Psoas muscle (tissue), 8 donors: ENCODE data around the gene HNRNPA1. TPM values are rescaled to one million over a fixed set of nuclear protein-coding genes. Genes with fewer than 3 reads are reported as not detected.

Source experiments
- ATAC-seq, 4 donors: fragments of 200-7000 bp; cut with Tn5 transposase; one replicate each; pipeline ENCODE4 v1.9.1; 2020; ENCODE audit warnings: moderate library complexity in 3 of 4, mild to moderate bottlenecking in 2 of 4
- DNase-seq, 2 donors: peaks; one replicate each; pipeline ENCODE4 v3.0.0-alpha.2; 2020
- H3K27ac ChIP-seq: fragments of 200-600 bp; one replicate; pipeline ENCODE4 v1.8.0; 2022
- H3K27me3 ChIP-seq, 3 donors: fragments of 200-600 bp in 1 of 3; one replicate each; pipeline versions ENCODE4 v1.6.1 to v1.8.0; 2013 to 2022; ENCODE audit warnings: low read length in 2 of 3, mild to moderate bottlenecking in 2 of 3, moderate library complexity in 1 of 3; ENCODE audit not compliant: insufficient read depth in 3 of 3
- H3K36me3 ChIP-seq, 2 donors: fragments of 200-600 bp in 1 of 2; one replicate each; pipeline versions ENCODE4 v1.6.1 to v1.8.0; 2013 to 2022; ENCODE audit warnings: low read depth in 1 of 2, mild to moderate bottlenecking in 1 of 2, moderate library complexity in 1 of 2; ENCODE audit not compliant: insufficient read depth in 1 of 2
- H3K4me1 ChIP-seq: fragments of 200-600 bp; one replicate; pipeline ENCODE4 v1.8.0; 2022
- H3K4me3 ChIP-seq: fragments of 200-600 bp; one replicate; pipeline ENCODE4 v1.8.0; 2022; ENCODE audit warnings: mild to moderate bottlenecking
- H3K9me3 ChIP-seq: fragments of 200-600 bp; one replicate; pipeline ENCODE4 v1.8.0; 2022
- WGBS, 3 donors: extraction: QIAGEN DNeasy Blood & Tissue Kit; methylation state at CpG; one replicate each; pipeline versions ENCODE4 v1.1.6 to v1.1.7; 2013; 5-methylcytosine and 5-hydroxymethylcytosine counted together
- intact Hi-C, 2 donors: fragments of 100-400 bp; cut with DNase I; formaldehyde crosslinking; loops; one replicate each; pipeline versions ENCODE4 v1.11.0 to v1.14.2; 2022
- polyA plus RNA-seq, 3 donors: library from polyadenylated mRNA; stranded (reverse); fragments of 200-250 nt; gene quantifications; one replicate each; pipeline ENCODE4 v1.2.3, GENCODE V29; 2013
- total RNA-seq, 4 donors: library from RNA; stranded (reverse); fragmentation: NEBNext Ultra II Directional in 2 of 4; extraction: Animal tissue kit (Norgen Biotek cat#: 25700) in 2 of 4; gene quantifications; one replicate each; pipeline versions ENCODE4 v1.2.1 to v1.2.4, GENCODE V29; 2021 to 2023
- TF ChIP-seq, protein P1 (sequence below): fragments of 200-600 bp; IDR thresholded peaks from one replicate; pipeline ENCODE4 v1.8.0; 2022; ENCODE audit warnings: antibody characterized with exemption
- donor health status: healthy with polysubstance abuse.
- donor health status: DM: no; HTN: no; CAD: no; lungs with moderate emphysema.
- donor health status: Bipolar disorder and iron deficiency.
- donor health status: healthy.
- donor health status: DM: yes; HTN: yes; CAD: no.
- donor health status: DM: no; HTN: no; CAD: no.
- donor health status: DM: no; HTN: no; CAD: no.
- donor health status: DM: yes; HTN: yes; CAD: no.

Gene HNRNPA1
- total and polyA plus RNA-seq, 7 donors = 282 to 826 (median 453) TPM

DNA sequence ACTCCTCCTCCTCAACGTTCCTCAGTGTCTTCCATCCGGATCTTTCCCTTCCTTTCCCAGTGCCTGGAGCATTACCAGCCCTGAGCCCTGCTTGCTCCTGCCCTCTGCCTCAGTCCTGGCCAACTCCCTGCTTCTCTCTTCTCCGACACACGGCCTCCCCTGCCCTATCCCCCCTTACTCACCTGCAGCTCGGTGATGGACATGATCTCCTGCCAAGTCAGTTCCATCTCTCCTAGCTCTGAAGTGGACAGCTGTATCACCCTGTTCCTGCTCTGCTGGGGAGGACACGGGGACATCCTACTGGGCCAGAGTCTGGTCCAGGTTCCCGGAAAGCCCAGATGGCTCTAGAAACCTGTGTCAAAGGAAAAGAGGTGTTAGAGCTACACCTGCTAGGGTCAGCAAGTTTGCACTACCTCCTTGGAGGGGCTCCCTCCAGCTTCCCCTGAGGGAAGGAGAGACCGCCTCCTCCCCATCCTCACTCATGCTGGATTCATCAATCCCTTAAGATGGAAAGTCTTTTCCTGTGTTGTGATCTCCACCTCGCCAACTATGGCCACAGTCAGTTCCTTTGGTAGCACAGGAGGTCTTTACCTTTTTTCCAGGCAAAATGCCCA is 14.5 kb downstream of the HNRNPA1 start:
- WGBS, 3 donors = 76 to 80% (median 76%) methylated on average over 9 of the region's 9 CpGs
- intact Hi-C loops = loop anchor here (5.0 kb wide), 1 partner anchor 67 kb away; the partner anchor contains the start of gene GPR84 (in 2 of the 2)
- Histone ChIP-seq H3K4me3 (no peak overlapping the region), H3K27ac (no peak overlapping the region), H3K27me3 (no peaks in the 10 kb centered on the region), H3K36me3 (no peaks in the 10 kb centered on the region), H3K9me3 (no peaks in the 10 kb centered on the region), H3K4me1 (peaks cover 7% of the 10 kb centered on the region)
- TF ChIP-seq, protein P1, sequence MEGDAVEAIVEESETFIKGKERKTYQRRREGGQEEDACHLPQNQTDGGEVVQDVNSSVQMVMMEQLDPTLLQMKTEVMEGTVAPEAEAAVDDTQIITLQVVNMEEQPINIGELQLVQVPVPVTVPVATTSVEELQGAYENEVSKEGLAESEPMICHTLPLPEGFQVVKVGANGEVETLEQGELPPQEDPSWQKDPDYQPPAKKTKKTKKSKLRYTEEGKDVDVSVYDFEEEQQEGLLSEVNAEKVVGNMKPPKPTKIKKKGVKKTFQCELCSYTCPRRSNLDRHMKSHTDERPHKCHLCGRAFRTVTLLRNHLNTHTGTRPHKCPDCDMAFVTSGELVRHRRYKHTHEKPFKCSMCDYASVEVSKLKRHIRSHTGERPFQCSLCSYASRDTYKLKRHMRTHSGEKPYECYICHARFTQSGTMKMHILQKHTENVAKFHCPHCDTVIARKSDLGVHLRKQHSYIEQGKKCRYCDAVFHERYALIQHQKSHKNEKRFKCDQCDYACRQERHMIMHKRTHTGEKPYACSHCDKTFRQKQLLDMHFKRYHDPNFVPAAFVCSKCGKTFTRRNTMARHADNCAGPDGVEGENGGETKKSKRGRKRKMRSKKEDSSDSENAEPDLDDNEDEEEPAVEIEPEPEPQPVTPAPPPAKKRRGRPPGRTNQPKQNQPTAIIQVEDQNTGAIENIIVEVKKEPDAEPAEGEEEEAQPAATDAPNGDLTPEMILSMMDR = no peak
- ATAC-seq = peak in 1 of 4 donors; percentile 2
- DNase-seq = no peak

DNA sequence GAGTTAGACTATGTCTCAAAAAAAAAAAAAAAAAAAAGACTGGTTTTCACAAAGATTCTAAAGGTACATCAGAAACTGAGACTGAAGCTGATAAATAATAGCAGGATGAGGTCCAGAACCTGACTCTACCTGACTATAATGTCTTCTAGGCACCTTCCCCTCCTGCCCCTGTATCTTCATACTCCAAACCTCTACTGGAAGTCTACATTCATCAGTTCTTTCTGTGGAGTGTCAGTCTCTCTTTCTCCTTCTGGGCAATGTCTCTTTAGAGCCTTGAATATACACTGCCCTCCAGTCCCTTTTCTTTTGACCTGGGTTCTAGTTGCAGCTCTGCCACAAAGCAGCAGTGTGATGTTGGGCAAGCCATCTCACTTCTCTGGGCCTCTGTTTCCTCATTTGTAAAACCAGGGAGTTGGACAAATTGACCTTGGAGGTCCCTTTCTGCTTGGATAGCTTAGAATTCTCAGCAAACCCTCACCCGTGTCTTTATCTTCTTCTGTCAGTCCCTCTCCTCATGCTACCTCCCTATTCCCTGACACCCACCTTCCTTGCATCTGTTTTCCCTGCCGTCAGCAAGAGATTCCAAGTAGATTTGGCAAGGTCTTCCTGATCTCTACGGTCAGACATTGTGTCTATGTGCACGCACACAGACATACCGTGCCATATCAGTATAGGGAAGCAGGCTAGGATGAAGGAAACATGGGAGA is 16.0 kb downstream of the HNRNPA1 start:
- TF ChIP-seq, protein P1 = no peak
- H3K4me3 ChIP-seq = no peak overlapping the region
- no peaks in the 10 kb centered on the region for H3K9me3 ChIP-seq
- DNase-seq = no peak
- 75 to 79% (median 77%) methylated on average over 5 of the region's 5 CpGs for WGBS, 3 donors
- intact Hi-C loops = no loop called here
- peaks cover 19% of the 10 kb centered on the region for H3K4me1 ChIP-seq
- H3K27ac ChIP-seq = no peak overlapping the region
- ATAC-seq = no peak
- no peaks in the 10 kb centered on the region for H3K36me3 ChIP-seq
- H3K27me3 ChIP-seq = no peaks in the 10 kb centered on the region

DNA sequence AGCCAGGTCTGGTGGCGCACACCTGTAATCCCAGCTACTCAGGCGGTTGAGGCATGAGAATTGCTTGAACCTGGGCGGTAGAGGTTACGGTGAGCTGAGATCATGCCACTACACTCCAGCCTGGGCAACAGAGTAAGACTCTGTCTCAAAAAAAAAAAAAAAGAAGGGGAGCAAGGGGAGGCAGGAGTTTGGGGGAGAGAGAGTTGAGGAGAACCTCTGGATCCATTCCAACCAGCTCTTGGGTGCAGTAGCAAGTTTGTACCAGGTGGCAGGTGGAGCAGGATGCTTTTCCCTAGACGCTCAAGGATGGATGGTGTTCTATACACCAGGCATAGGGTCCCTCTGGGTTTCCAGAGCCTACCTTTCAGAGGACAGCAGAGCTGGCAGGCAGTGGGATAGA is 18.4 kb downstream of the HNRNPA1 start:
- TF ChIP-seq, protein P1 = no peak
- no peak overlapping the region for H3K27ac ChIP-seq
- H3K27me3 ChIP-seq = no peaks in the 10 kb centered on the region
- H3K36me3 ChIP-seq = no peaks in the 10 kb centered on the region
- intact Hi-C loops = no loop called here
- H3K4me3 ChIP-seq = no peak overlapping the region
- no peak for ATAC-seq
- H3K4me1 ChIP-seq = peaks cover 27% of the 10 kb centered on the region
- DNase-seq = no peak
- no peaks in the 10 kb centered on the region for H3K9me3 ChIP-seq
- 88 to 98% (median 92%) methylated on average over 5 of the region's 5 CpGs for WGBS, 3 donors

DNA sequence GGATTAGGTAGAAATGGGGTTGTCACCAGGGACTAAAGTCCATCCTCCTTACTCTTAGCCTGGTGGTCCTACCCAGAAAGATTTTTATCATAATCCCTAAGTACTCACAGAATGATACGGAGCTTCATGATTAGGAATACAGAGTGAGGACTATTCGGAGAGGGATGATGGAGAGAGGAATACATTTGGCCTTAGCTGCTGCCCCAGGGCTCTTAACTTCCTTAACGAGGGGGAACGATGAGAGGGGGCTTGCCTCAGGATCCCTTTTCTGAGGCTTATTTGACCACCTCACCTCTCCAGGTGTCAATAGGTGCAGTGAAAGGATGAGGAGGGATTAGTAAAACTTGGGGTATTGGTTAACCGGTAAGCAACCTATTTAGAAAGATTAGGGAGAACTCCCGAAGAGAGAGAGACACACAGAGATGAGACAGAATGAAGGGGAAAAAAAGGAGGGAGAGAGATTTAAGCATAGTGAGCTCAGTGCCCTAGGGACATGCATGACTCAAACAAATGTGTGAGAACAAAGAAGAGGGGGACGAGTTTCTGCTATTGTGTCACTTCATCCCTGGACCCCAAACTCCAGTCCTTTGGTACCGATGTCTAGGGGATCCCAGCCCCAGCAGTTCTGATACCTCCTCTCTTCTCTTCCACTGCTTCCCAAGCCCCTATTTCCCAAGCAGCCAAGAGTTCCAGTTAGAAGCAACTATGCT is 19.1 kb downstream of the HNRNPA1 start:
- H3K9me3 ChIP-seq = no peaks in the 10 kb centered on the region
- no peaks in the 10 kb centered on the region for H3K36me3 ChIP-seq
- ATAC-seq = no peak
- H3K4me1 ChIP-seq = peaks cover 35% of the 10 kb centered on the region
- intact Hi-C loops = no loop called here
- no peak for DNase-seq
- TF ChIP-seq, protein P1 = no peak
- H3K27ac ChIP-seq = no peak overlapping the region
- no peaks in the 10 kb centered on the region for H3K27me3 ChIP-seq
- peak overlapping the region; percentile 54 for H3K4me3 ChIP-seq
- 66 to 68% (median 66%) methylated on average over 8 of the region's 8 CpGs for WGBS, 3 donors
